ENCODE results near the gene NUP210L. TPM values are rescaled to one million over a fixed set of nuclear protein-coding genes. Genes with fewer than 3 reads are reported as not detected.
"Not testable (repeated sequence)": the region's sequence is repeated elsewhere in the genome, so short reads cannot be mapped to it uniquely, and the experiment has no call there.

NUP210L gene
- total and polyA plus RNA-seq, 2 experiments from 2014 or later: not detected

- Histone ChIP-seq H3K27ac (no peak overlapping the region), H3K27me3 (no peaks in the 10 kb centered on the region), H3K36me3 (no peaks in the 10 kb centered on the region), H3K4me3 (no peak overlapping the region), H3K9me3 (ENCODE audit: low read depth) (no peaks in the 10 kb centered on the region), H3K4me1 (ENCODE audit: low read depth) (no peaks in the 10 kb centered on the region)
- peak in 1 of 2 donors; percentile 44 for DNase-seq (ENCODE audit: low read depth in 1 of 2, low spot score in 1 of 2)
- TF ChIP-seq, protein P1, sequence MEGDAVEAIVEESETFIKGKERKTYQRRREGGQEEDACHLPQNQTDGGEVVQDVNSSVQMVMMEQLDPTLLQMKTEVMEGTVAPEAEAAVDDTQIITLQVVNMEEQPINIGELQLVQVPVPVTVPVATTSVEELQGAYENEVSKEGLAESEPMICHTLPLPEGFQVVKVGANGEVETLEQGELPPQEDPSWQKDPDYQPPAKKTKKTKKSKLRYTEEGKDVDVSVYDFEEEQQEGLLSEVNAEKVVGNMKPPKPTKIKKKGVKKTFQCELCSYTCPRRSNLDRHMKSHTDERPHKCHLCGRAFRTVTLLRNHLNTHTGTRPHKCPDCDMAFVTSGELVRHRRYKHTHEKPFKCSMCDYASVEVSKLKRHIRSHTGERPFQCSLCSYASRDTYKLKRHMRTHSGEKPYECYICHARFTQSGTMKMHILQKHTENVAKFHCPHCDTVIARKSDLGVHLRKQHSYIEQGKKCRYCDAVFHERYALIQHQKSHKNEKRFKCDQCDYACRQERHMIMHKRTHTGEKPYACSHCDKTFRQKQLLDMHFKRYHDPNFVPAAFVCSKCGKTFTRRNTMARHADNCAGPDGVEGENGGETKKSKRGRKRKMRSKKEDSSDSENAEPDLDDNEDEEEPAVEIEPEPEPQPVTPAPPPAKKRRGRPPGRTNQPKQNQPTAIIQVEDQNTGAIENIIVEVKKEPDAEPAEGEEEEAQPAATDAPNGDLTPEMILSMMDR (IDR thresholded peaks at IDR 0.05; ENCODE audit: low read depth, low read length): no peak
These were observed 140.5 kb downstream of the NUP210L start for GRCh38 chr1:154014154-154014907.

- H3K4me3 ChIP-seq; H3K27ac ChIP-seq; H3K27me3 ChIP-seq; H3K36me3 ChIP-seq; H3K9me3 ChIP-seq (ENCODE audit: low read depth); H3K4me1 ChIP-seq (ENCODE audit: low read depth); DNase-seq (ENCODE audit: low read depth in 1 of 2, low spot score in 1 of 2): not testable (repeated sequence)
These were observed 142.3 kb downstream of the NUP210L start for GRCh38 chr1:154012543-154012942.

GRCh38 chr1:154012129-154012528, 142.7 kb downstream of the NUP210L start:
- no peaks in the 10 kb centered on the region for H3K27me3 ChIP-seq
- no peaks in the 10 kb centered on the region for H3K36me3 ChIP-seq
- DNase-seq (ENCODE audit: low read depth in 1 of 2, low spot score in 1 of 2): no peak
- H3K27ac ChIP-seq: no peak overlapping the region
- no peak overlapping the region for H3K4me3 ChIP-seq
- no peaks in the 10 kb centered on the region for H3K9me3 ChIP-seq (ENCODE audit: low read depth)
- TF ChIP-seq, protein P1 (IDR thresholded peaks at IDR 0.05; ENCODE audit: low read depth, low read length): no peak
- no peaks in the 10 kb centered on the region for H3K4me1 ChIP-seq (ENCODE audit: low read depth)

- TF ChIP-seq, protein P1 (IDR thresholded peaks at IDR 0.05; ENCODE audit: low read depth, low read length): no peak
- Histone ChIP-seq H3K27me3 (no peaks in the 10 kb centered on the region), H3K27ac (no peak overlapping the region), H3K4me1 (ENCODE audit: low read depth) (no peaks in the 10 kb centered on the region), H3K4me3 (no peak overlapping the region), H3K36me3 (no peaks in the 10 kb centered on the region), H3K9me3 (ENCODE audit: low read depth) (no peaks in the 10 kb centered on the region)
- DNase-seq (ENCODE audit: low read depth in 1 of 2, low spot score in 1 of 2): no peak
These were observed 148.7 kb downstream of the NUP210L start for GRCh38 chr1:154006136-154006535.

DNA sequence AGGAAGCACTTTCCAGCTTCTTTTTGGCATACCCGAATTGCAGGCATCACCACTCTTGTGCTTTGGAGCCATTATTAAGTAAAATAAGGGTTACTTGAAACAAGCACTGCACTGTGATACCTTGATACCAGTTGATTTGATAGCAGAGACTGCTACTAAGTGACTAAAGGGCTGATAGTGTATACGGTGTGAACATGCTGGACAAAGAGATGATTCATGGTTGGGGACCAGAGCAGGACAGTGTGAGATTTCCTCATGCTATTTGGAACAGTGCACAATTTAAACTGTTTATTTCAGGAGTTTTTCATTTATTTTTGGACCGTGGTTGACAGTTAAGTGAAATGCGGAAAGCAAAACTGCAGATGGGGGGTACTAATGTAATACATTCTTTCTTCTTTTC, 154.5 kb downstream of the NUP210L start:
- TF ChIP-seq, protein P1 (IDR thresholded peaks at IDR 0.05; ENCODE audit: low read depth, low read length): no peak
- Histone ChIP-seq H3K9me3 (ENCODE audit: low read depth) (no peaks in the 10 kb centered on the region), H3K4me3 (no peak overlapping the region), H3K27ac (no peak overlapping the region), H3K27me3 (no peaks in the 10 kb centered on the region), H3K36me3 (no peaks in the 10 kb centered on the region), H3K4me1 (ENCODE audit: low read depth) (no peaks in the 10 kb centered on the region)
- no peak for DNase-seq (ENCODE audit: low read depth in 1 of 2, low spot score in 1 of 2)

GRCh38 chr1:153996882-153997281, 158.0 kb downstream of the NUP210L start:
- not testable (repeated sequence) for DNase-seq (ENCODE audit: low read depth in 1 of 2, low spot score in 1 of 2); H3K9me3 ChIP-seq (ENCODE audit: low read depth); H3K4me1 ChIP-seq (ENCODE audit: low read depth); H3K27ac ChIP-seq; H3K27me3 ChIP-seq; H3K4me3 ChIP-seq
- peaks cover 15% of the 10 kb centered on the region for H3K36me3 ChIP-seq

Data from cardiac muscle cell (in vitro differentiated cells and primary cell).